HEK293T (cell line): ENCODE measurements around the gene DTNBP1.

Source experiments
- CTCF ChIA-PET: fragments of 350-600 bp; formaldehyde crosslinking; extraction: SDS; loops from one replicate; lab custom pipeline; 2021; ENCODE audit warnings: antibody characterized with exemption, inconsistent platforms; lab: Yijun Ruan, JAX
- POLR2A ChIA-PET: fragments of 350-600 bp; formaldehyde crosslinking; extraction: SDS; loops from one replicate; lab custom pipeline; 2020; ENCODE audit warnings: antibody characterized with exemption, inconsistent platforms; lab: Yijun Ruan, JAX
- DNase-seq: peaks from one replicate; pipeline ENCODE4 v3.0.0; 2012; ENCODE audit warnings: mixed read lengths; ENCODE audit errors: extremely low spot score
- ARNT ChIP-seq: fragments of 450-650 bp; IDR thresholded peaks from 2 replicates; pipeline ENCODE4 v1.6.1; 2017; ENCODE audit warnings: mild to moderate bottlenecking
- BHLHE40 ChIP-seq: fragments of 450-650 bp; IDR thresholded peaks from 2 replicates; pipeline ENCODE4 v1.6.1; 2016; ENCODE audit warnings: mild to moderate bottlenecking, moderate library complexity, borderline replicate concordance
- CTBP1 ChIP-seq: fragments of 450-650 bp; IDR thresholded peaks from 2 replicates; pipeline ENCODE4 v1.6.1; 2016; ENCODE audit warnings: borderline replicate concordance
- ELF4 ChIP-seq: fragments of 450-650 bp; IDR thresholded peaks from 2 replicates; pipeline ENCODE4 v1.6.1; 2017; ENCODE audit warnings: antibody characterized with exemption
- FOXA1 ChIP-seq: fragments of 450-650 bp; IDR thresholded peaks from 2 replicates; pipeline ENCODE4 v1.6.1; 2016; ENCODE audit warnings: mild to moderate bottlenecking
- FOXK2 ChIP-seq: fragments of 450-650 bp; IDR thresholded peaks from 2 replicates; pipeline ENCODE4 v1.6.1; 2016; ENCODE audit warnings: mild to moderate bottlenecking
- FOXM1 ChIP-seq: fragments of 450-650 bp; IDR thresholded peaks from 2 replicates; pipeline ENCODE4 v1.6.1; 2017; ENCODE audit warnings: mild to moderate bottlenecking, borderline replicate concordance
- HDGF ChIP-seq: fragments of 450-650 bp; IDR thresholded peaks from 2 replicates; pipeline ENCODE4 v1.6.1; 2017; ENCODE audit warnings: antibody characterized with exemption, borderline replicate concordance
- L3MBTL2 ChIP-seq: fragments of 450-650 bp; conservative IDR thresholded peaks from 2 replicates; pipeline ENCODE4 v1.6.1; 2016; ENCODE audit warnings: mild to moderate bottlenecking
- LEF1 ChIP-seq: fragments of 450-650 bp; IDR thresholded peaks from 2 replicates; pipeline ENCODE4 v1.6.1; 2017; ENCODE audit warnings: mild to moderate bottlenecking, borderline replicate concordance
- NFRKB ChIP-seq: fragments of 450-650 bp; IDR thresholded peaks from 2 replicates; pipeline ENCODE4 v1.6.1; 2016; ENCODE audit warnings: mild to moderate bottlenecking, moderate library complexity
- SP1 ChIP-seq: fragments of 450-650 bp; IDR thresholded peaks from 2 replicates; pipeline ENCODE4 v1.6.1; 2017
- SUZ12 ChIP-seq: fragments of 450-650 bp; IDR thresholded peaks from 2 replicates; pipeline ENCODE4 v1.6.1; 2016; ENCODE audit warnings: mild to moderate bottlenecking
- TARDBP ChIP-seq: fragments of 450-650 bp; IDR thresholded peaks from 2 replicates; pipeline ENCODE4 v1.6.1; 2016
- ZNF384 ChIP-seq: fragments of 450-650 bp; IDR thresholded peaks from 2 replicates; pipeline ENCODE4 v1.6.1; 2016
- TF ChIP-seq, protein P1 (sequence below): fragments of 450-650 bp; IDR thresholded peaks from 2 replicates; pipeline ENCODE4 v1.6.1; 2016

The DTNBP1 gene

DNA sequence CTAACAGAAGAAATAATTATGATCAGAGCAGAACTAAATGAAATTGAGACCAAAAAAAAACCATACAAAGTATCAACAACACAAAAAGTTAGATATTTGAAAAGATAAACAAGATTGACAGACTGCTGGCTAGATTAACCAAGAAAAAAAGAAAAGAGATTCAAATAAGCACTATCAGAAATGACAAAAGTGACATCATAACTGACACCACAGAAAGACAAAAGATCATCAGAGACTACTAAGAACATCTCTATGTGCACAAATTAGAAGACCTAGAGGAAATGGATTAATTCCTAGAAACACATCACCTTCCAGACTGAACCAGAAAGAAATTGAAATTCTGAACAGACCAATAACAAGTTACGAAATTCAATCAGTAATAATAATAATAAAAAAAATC, 17.9 kb downstream of the DTNBP1 start:
- CTCF ChIA-PET, result no interaction called here
- TF ChIP-seq L3MBTL2, result no peak
- no peak for TF ChIP-seq FOXA1
- TF ChIP-seq BHLHE40, result no peak
- no peak for TF ChIP-seq NFRKB
- POLR2A ChIA-PET, result no interaction called here
- DNase-seq, result no peak

DNA sequence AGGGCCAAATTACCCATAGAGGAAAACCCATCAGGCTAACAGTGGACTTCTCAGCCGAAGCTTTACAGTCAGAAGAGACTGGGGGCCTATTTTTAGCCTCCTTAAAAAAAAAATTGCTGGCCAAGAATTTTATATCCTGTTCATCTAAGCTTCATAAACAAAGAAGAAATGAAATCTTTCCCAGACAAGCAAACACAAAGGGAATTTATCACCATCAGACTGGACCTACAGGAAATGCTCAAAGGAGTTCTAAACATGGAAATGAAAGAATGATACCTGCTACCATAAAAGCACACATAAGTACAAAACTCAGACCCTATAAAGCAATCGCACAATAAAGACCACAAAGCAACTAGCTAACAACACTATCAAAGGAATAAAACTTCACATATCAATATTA, 19.3 kb downstream of the DTNBP1 start:
- CTCF ChIA-PET, result no interaction called here
- POLR2A ChIA-PET, result no interaction called here
- no peak for TF ChIP-seq FOXM1
- no peak for TF ChIP-seq L3MBTL2
- no peak for TF ChIP-seq LEF1
- no peak for TF ChIP-seq FOXA1
- TF ChIP-seq ARNT, result no peak
- no peak for TF ChIP-seq NFRKB
- TF ChIP-seq BHLHE40, result no peak
- TF ChIP-seq TARDBP, result no peak
- TF ChIP-seq HDGF, result no peak
- TF ChIP-seq FOXK2, result no peak
- TF ChIP-seq SP1, result no peak
- TF ChIP-seq ZNF384, result no peak
- TF ChIP-seq, protein P1, sequence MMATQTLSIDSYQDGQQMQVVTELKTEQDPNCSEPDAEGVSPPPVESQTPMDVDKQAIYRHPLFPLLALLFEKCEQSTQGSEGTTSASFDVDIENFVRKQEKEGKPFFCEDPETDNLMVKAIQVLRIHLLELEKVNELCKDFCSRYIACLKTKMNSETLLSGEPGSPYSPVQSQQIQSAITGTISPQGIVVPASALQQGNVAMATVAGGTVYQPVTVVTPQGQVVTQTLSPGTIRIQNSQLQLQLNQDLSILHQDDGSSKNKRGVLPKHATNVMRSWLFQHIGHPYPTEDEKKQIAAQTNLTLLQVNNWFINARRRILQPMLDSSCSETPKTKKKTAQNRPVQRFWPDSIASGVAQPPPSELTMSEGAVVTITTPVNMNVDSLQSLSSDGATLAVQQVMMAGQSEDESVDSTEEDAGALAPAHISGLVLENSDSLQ, result no peak
- TF ChIP-seq SUZ12, result no peak
- no peak for DNase-seq

DNA sequence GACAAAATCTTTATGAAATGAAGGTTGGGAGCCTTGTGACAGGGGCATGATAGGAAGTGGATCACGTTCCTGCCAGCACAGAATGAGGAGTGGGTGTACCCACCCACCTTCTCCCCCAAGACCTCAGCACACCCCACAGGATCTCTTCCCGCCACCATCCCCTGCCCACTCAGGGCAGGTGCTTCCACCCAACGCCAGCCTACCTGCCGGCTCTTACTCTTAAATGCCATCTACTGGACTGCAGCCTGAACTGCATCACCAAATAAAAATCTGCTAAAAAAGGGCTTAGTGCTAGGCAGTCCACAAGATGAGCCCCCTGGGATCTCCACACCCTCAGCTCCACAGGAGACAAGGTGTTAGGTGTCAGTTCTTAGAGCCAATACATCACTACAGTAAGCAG, 20.6 kb downstream of the DTNBP1 start:
- TF ChIP-seq FOXK2 (no peak), SUZ12 (no peak), ZNF384 (no peak), L3MBTL2 (no peak), CTBP1 (no peak)
- ChIA-PET CTCF (no interaction called here), POLR2A (no interaction called here)
- peak; percentile 17 for DNase-seq

DNA sequence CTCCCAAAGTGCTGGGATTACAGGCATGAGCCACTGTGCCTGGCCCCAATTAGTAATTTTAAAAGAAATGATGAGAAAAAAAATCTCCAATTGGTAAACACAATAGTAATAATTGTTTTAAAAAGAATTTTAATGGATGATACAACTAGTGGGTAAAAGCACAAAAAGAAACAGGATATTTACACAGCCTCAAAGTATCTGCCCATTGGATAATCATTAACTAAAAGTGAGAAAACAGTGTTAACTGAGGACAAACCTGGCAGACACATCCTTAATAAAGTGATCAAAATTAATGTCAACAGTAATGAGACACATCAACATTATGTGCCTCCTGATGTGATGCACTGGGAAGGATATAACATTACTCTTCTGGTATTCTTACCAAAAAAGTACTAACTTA, 24.5 kb downstream of the DTNBP1 start:
- no peak for DNase-seq
- ChIA-PET POLR2A (no interaction called here), CTCF (no interaction called here)
- TF ChIP-seq LEF1, result no peak
- TF ChIP-seq FOXA1, result no peak
- no peak for TF ChIP-seq CTBP1
- TF ChIP-seq TARDBP, result no peak
- TF ChIP-seq FOXK2, result no peak
- TF ChIP-seq BHLHE40, result no peak
- TF ChIP-seq ELF4, result no peak
- no peak for TF ChIP-seq FOXM1
- TF ChIP-seq L3MBTL2, result no peak
- TF ChIP-seq ARNT, result no peak
- no peak for TF ChIP-seq NFRKB
- no peak for TF ChIP-seq SP1
- TF ChIP-seq HDGF, result no peak
- TF ChIP-seq SUZ12, result no peak
- TF ChIP-seq, protein P1, result no peak
- no peak for TF ChIP-seq ZNF384

DNA sequence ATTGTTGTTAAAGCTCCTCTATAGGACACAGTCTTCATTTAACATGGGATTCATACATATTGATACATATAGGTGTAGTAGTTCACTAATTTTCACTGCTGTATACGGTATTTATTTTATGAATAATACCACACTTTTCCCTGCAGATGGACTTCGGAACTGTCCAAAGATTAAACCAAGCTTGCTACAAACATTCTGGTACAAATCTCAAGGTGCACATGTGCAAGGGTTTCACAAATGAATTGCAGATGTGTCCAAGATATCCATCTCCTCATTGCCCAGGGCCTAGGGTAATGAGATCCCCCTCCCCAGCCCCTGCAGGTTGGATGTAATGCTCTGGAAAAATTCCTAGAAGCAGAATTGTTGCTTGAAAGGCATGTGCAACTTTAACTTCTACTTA, 31.4 kb downstream of the DTNBP1 start:
- ChIA-PET CTCF (interaction anchor here (0.6 kb wide), 1 partner anchor 111 kb away, joined by 8 read pairs; no protein-coding TSS in a partner anchor), POLR2A (no interaction called here)
- TF ChIP-seq ELF4, result no peak
- no peak for TF ChIP-seq SUZ12
- no peak for TF ChIP-seq TARDBP
- no peak for TF ChIP-seq FOXM1
- no peak for TF ChIP-seq FOXK2
- TF ChIP-seq ARNT, result no peak
- TF ChIP-seq LEF1, result no peak
- no peak for TF ChIP-seq NFRKB
- no peak for TF ChIP-seq CTBP1
- no peak for TF ChIP-seq FOXA1
- TF ChIP-seq HDGF, result no peak
- TF ChIP-seq SP1, result no peak
- no peak for TF ChIP-seq L3MBTL2
- TF ChIP-seq ZNF384, result no peak
- no peak for TF ChIP-seq BHLHE40
- TF ChIP-seq, protein P1, result no peak
- no peak for DNase-seq

DNA sequence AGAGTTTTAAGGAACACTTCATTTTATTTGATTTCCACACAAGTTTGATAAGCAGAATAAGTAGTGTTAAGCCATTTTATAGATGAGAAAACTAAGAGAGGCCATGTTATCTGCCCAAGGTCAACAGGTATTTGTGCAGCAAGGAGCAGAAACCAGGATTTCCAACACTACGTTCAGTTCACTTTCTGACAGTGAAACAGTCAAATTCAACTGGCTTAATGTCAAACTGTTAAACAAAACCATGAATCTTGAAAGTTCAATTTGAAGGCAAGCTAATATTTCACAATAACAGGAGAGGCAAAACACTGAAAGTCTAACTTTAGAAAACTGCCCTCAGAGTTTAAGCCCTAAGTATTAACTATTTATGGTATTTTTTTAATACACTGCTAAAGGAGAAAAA, 32.6 kb downstream of the DTNBP1 start:
- TF ChIP-seq L3MBTL2, result no peak
- no peak for TF ChIP-seq CTBP1
- no peak for TF ChIP-seq FOXA1
- no peak for DNase-seq
- ChIA-PET CTCF (no interaction called here), POLR2A (no interaction called here)

DNA sequence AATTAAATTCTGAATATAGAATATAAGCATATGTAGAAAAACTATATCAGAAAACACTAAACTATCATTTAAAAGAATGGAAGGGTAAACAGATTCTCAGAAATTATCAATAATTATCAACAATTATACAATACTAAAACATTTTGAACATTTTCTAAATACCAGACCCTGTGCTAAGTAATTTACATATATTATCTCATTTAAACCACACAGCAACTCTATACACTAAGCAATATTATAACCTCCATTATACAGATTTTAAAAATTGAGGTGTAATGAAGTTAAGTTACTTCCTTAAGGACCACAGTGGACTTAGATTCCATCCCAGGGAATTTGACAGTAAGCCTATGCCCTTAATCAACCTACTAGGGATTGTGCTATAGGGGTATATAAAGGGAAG, 33.3 kb downstream of the DTNBP1 start:
- ChIA-PET CTCF (interaction anchor here (0.6 kb wide), 1 partner anchor 154 kb away, joined by 4 read pairs; no protein-coding TSS in a partner anchor), POLR2A (no interaction called here)
- TF ChIP-seq TARDBP (no peak), SUZ12 (no peak), ELF4 (no peak), SP1 (no peak), FOXK2 (no peak), CTBP1 (no peak), HDGF (no peak), BHLHE40 (no peak), L3MBTL2 (no peak), FOXM1 (no peak), ZNF384 (no peak), FOXA1 (no peak), ARNT (no peak), NFRKB (no peak)
- TF ChIP-seq, protein P1, result no peak
- no peak for DNase-seq
